Vagina (tissue), 2 donors: ENCODE measurements around the gene BORA. TPM values are rescaled to one million over a fixed set of nuclear protein-coding genes. Genes with fewer than 3 reads are reported as not detected.

Source experiments
- DNase-seq, 2 donors: peaks; one replicate each; pipeline ENCODE4 v3.0.0-alpha.2; 2017; ENCODE audit errors: extremely low spot score in 2 of 2
- H3K27ac ChIP-seq: fragments of 200-600 bp; sonication (generic); one replicate; pipeline ENCODE4 v1.5.1; 2019
- H3K27me3 ChIP-seq: fragments of 200-600 bp; sonication (generic); one replicate; pipeline ENCODE4 v1.5.1; 2019
- H3K36me3 ChIP-seq, 2 donors: fragments of 200-600 bp; sonication (generic); one replicate each; pipeline ENCODE4 v1.5.1; 2017 to 2019
- H3K4me1 ChIP-seq: fragments of 200-600 bp; sonication (generic); one replicate; pipeline ENCODE4 v1.5.1; 2019
- H3K4me3 ChIP-seq, 2 donors: fragments of 200-600 bp; sonication (generic); 1 replicate in 1 of 2; 2 replicates in 1 of 2; pipeline ENCODE4 v1.5.1; 2016 to 2019
- H3K9me3 ChIP-seq: fragments of 200-600 bp; sonication (generic); one replicate; pipeline ENCODE4 v1.5.1; 2019
- POLR2A ChIP-seq, 2 donors: fragments of 450-650 bp; IDR thresholded peaks; one replicate each; pipeline ENCODE4 v1.6.1; 2017; ENCODE audit warnings: antibody characterized with exemption in 2 of 2, mild to moderate bottlenecking in 2 of 2, moderate library complexity in 2 of 2
- POLR2AphosphoS5 ChIP-seq, 2 donors: sonication (generic); formaldehyde crosslinking; IDR thresholded peaks; one replicate each; pipeline ENCODE4 v1.9.0; 2017; ENCODE audit warnings: antibody characterized with exemption in 2 of 2, mild to moderate bottlenecking in 2 of 2, low read depth in 1 of 2; ENCODE audit not compliant: insufficient read depth in 1 of 2
- intact Hi-C: fragments of 100-400 bp; cut with DNase I; formaldehyde crosslinking; loops from one replicate; pipeline ENCODE4 v1.15.1; 2023
- total RNA-seq: library from RNA; depleted of rRNA; stranded (reverse); fragments of >200 nt; gene quantifications from one replicate; pipeline ENCODE4 v1.2.3, GENCODE V29; 2016
- TF ChIP-seq, protein P1 (sequence below), 3 experiments: fragments of 450-650 bp in 2 of 3; fragments of 200-600 bp in 1 of 3; sonication (generic) in 1 of 3; IDR thresholded peaks; one replicate each; pipeline ENCODE4 v1.5.1; 2017 to 2019; ENCODE audit warnings: antibody characterized with exemption in 3 of 3, mild to moderate bottlenecking in 2 of 3, moderate library complexity in 2 of 3

The BORA gene
- total RNA-seq = 1.7 TPM

DNA sequence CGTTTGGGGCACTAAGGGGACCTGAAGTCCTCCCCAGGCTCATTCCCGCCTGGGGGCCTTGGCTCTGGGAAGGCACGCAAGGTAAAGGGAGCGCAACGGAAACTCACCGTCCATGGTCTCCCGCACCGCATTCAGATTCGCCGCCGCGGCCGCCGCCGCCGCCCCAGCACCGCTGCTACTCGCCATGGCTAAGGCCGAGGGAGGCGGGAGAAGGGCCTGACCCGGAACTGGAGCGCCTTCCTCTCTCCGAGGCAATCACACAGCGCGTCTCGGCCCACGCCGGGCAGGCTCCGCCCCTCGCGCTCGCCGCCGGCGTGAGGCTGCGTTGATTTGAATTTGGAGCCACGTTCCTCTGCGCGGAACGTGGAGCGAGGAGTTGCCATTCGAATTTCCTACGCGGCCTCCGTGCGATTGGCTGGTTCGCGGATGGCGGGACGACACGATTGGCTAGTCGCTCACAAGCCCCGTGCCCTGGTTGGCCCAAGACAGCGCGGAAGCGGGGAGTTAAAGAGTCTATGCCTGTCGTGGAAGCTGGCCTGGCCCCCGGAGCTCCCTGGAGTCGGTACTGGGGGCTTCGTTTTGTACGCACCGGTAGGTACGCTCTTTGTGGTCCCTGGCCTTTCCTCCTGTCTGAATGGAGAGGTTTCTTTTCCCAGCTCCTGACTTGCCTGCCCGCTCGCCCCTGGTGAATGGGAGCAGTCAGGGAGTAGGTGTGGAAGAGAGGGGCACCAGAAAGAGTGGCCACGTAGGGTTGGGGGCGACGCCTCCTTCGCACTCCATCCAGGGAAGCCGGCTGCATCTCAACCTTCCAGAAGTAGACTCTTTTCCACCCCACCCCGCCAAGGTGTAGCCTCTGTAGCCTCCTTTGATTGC, at the start of gene BORA, which contains the start of gene MZT1:
Gene BORA (plus strand): TSS at position 507 of the 873 bp plus-strand sequence. CDS start 1,018 bp downstream, outside the sequence.
Gene MZT1 (minus strand): TSS at position 213 of the 873 bp plus-strand sequence. CDS start 27 bp downstream, at position 186.
- intact Hi-C loops = loop anchor here (10.0 kb wide), 1 partner anchor 57 kb away; the partner anchor contains the start of genes DIS3 and PIBF1
- peak within 1 kb of the TSS; percentile 73 to 95 for H3K4me3 ChIP-seq
- TF ChIP-seq, protein P1, sequence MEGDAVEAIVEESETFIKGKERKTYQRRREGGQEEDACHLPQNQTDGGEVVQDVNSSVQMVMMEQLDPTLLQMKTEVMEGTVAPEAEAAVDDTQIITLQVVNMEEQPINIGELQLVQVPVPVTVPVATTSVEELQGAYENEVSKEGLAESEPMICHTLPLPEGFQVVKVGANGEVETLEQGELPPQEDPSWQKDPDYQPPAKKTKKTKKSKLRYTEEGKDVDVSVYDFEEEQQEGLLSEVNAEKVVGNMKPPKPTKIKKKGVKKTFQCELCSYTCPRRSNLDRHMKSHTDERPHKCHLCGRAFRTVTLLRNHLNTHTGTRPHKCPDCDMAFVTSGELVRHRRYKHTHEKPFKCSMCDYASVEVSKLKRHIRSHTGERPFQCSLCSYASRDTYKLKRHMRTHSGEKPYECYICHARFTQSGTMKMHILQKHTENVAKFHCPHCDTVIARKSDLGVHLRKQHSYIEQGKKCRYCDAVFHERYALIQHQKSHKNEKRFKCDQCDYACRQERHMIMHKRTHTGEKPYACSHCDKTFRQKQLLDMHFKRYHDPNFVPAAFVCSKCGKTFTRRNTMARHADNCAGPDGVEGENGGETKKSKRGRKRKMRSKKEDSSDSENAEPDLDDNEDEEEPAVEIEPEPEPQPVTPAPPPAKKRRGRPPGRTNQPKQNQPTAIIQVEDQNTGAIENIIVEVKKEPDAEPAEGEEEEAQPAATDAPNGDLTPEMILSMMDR (IDR thresholded peaks at IDR 0.05) = no peak
- TF ChIP-seq POLR2A (IDR thresholded peaks at IDR 0.05) = no peak
- TF ChIP-seq POLR2AphosphoS5 (IDR thresholded peaks at IDR 0.05; ENCODE audit: insufficient read depth in 1 of 2, low read depth in 1 of 2) = peak; percentile 81 to 87
- DNase-seq = peak in 1 of 2 donors; percentile 95
- no peaks in the 10 kb centered on the region for H3K27me3 ChIP-seq
- H3K9me3 ChIP-seq = no peaks in the 10 kb centered on the region
- H3K4me1 ChIP-seq = peaks cover 21% of the 10 kb centered on the region
- peak within 1 kb of the TSS; percentile 50 for H3K27ac ChIP-seq
- no peaks in the 10 kb centered on the region for H3K36me3 ChIP-seq

DNA sequence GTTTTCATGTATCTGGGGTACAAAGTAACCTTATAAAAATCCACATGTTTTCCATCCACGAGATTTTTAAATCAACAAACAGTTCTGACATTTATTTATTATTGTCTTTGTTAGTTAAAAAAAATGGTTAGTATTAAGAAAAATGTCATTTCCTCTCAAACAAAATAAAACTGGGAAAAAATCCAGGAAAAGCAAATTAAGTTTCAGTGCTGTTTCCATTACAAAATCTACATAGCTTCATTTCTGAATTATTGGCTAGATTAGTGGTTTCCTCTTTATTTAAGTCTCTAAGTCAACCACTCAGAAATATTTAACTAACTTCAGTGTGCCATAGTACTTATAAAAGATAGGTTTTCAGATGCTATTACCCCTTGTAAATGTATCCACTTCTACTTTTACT, 49.4 kb upstream of the BORA start:
- Histone ChIP-seq H3K9me3 (no peaks in the 10 kb centered on the region), H3K4me1 (no peaks in the 10 kb centered on the region), H3K27ac (no peak overlapping the region), H3K36me3 (no peaks in the 10 kb centered on the region), H3K4me3 (no peak overlapping the region), H3K27me3 (no peaks in the 10 kb centered on the region)
- DNase-seq = no peak
- TF ChIP-seq, protein P1 (IDR thresholded peaks at IDR 0.05) = no peak
- TF ChIP-seq POLR2AphosphoS5 (IDR thresholded peaks at IDR 0.05; ENCODE audit: insufficient read depth in 1 of 2, low read depth in 1 of 2) = no peak
- TF ChIP-seq POLR2A (IDR thresholded peaks at IDR 0.05) = no peak
- intact Hi-C loops = no loop called here

DNA sequence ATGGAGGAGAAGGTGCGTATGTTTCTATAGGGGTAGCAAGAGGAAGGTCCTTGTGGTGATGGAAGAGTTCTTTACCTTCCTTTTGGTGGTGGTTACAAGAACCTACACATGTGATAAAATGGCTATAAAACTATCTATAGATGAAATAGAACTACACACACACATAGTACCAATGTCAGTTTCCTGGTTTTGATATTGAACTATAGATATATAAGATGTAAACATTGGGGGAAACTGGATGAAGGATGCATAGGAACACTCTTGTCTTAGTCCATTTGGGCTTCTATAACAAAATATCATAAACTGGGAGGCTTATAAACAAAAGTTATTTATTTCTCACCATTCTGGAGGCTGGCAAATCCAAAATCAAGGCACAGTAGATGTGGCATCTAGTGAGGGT, 47.4 kb upstream of the BORA start:
- intact Hi-C loops = no loop called here
- H3K36me3 ChIP-seq = no peaks in the 10 kb centered on the region
- H3K9me3 ChIP-seq = no peaks in the 10 kb centered on the region
- no peak for DNase-seq
- no peak overlapping the region for H3K27ac ChIP-seq
- TF ChIP-seq, protein P1 (IDR thresholded peaks at IDR 0.05) = no peak
- TF ChIP-seq POLR2A (IDR thresholded peaks at IDR 0.05) (no peak), POLR2AphosphoS5 (IDR thresholded peaks at IDR 0.05; ENCODE audit: insufficient read depth in 1 of 2, low read depth in 1 of 2) (no peak)
- H3K4me1 ChIP-seq = no peaks in the 10 kb centered on the region
- H3K4me3 ChIP-seq = no peak overlapping the region
- H3K27me3 ChIP-seq = no peaks in the 10 kb centered on the region

DNA sequence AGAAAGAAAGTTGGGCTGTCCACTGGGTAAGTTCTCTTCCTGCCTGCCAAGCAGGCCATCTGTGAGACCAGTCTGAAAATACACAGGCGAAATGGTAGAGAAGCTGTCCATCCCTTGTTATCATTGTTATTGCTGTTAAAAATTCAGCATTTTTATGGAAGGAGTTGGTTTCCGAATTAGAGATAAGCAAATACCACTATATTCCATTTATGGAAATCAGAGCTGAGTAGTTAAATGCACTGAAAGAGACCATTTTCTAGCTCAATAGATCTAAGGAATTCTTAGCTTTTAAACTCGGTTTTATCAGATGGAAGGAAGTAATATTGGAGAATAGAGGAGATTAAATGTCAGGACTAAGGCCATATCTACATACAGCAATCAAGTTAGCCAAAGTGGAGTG, 41.0 kb upstream of the BORA start:
- no peaks in the 10 kb centered on the region for H3K27me3 ChIP-seq
- DNase-seq = no peak
- intact Hi-C loops = no loop called here
- H3K4me3 ChIP-seq = no peak overlapping the region
- H3K4me1 ChIP-seq = no peaks in the 10 kb centered on the region
- no peaks in the 10 kb centered on the region for H3K36me3 ChIP-seq
- no peak overlapping the region for H3K27ac ChIP-seq
- TF ChIP-seq, protein P1 (IDR thresholded peaks at IDR 0.05) = no peak
- TF ChIP-seq POLR2AphosphoS5 (IDR thresholded peaks at IDR 0.05; ENCODE audit: insufficient read depth in 1 of 2, low read depth in 1 of 2) = no peak
- TF ChIP-seq POLR2A (IDR thresholded peaks at IDR 0.05) = no peak
- no peaks in the 10 kb centered on the region for H3K9me3 ChIP-seq
